GM18520 (cell line): ENCODE measurements around the gene CEP85.
"Not testable (repeated sequence)": the region's sequence is repeated elsewhere in the genome, so short reads cannot be mapped to it uniquely, and the experiment has no call there.

Experiments used
- ATAC-seq: cut with Tn5 transposase; IDR thresholded peaks from one replicate; pipeline ENCODE4 v1.9.1; 2021; ENCODE audit not compliant: unreplicated experiment

CEP85 gene

GRCh38 chr1:26224606-26225005 is 9.4 kb upstream of the CEP85 start:
- ATAC-seq = no peak

GRCh38 chr1:26225033-26225831 is 8.8 kb upstream of the CEP85 start:
- ATAC-seq = no peak

- ATAC-seq = not testable (repeated sequence)
These were observed 3.3 kb upstream of the CEP85 start for GRCh38 chr1:26230682-26231081.

- no peak for ATAC-seq
These were observed 807 bp downstream of the CEP85 start for GRCh38 chr1:26234644-26235370.

GRCh38 chr1:26237230-26237966 is 3.4 kb downstream of the CEP85 start:
- no peak for ATAC-seq

- no peak for ATAC-seq
These were observed 5.9 kb downstream of the CEP85 start for GRCh38 chr1:26239936-26240335.

- no peak for ATAC-seq
These were observed 18.7 kb downstream of the CEP85 start for GRCh38 chr1:26252718-26253117.

GRCh38 chr1:26254404-26254803 is 20.4 kb downstream of the CEP85 start:
- ATAC-seq = no peak

GRCh38 chr1:26257222-26257621 is 23.2 kb downstream of the CEP85 start:
- ATAC-seq = no peak

- no peak for ATAC-seq
These were observed 25.0 kb downstream of the CEP85 start for GRCh38 chr1:26259005-26259404.

GRCh38 chr1:26259578-26259977 is 25.6 kb downstream of the CEP85 start:
- no peak for ATAC-seq

- ATAC-seq = no peak
These were observed 29.2 kb downstream of the CEP85 start for GRCh38 chr1:26263212-26263611.

- ATAC-seq = no peak
These were observed 31.4 kb downstream of the CEP85 start for GRCh38 chr1:26265405-26265804.

GRCh38 chr1:26268290-26269197 is 34.5 kb downstream of the CEP85 start:
- ATAC-seq = no peak

GRCh38 chr1:26269198-26269550 is 35.2 kb downstream of the CEP85 start:
- no peak for ATAC-seq

GRCh38 chr1:26274801-26275425 is 40.9 kb downstream of the CEP85 start:
- ATAC-seq = no peak

GRCh38 chr1:26275580-26276431 is 41.8 kb downstream of the CEP85 start:
- ATAC-seq = no peak

- no peak for ATAC-seq
These were observed 42.4 kb downstream of the CEP85 start for GRCh38 chr1:26276432-26276838.

GRCh38 chr1:26277261-26277661 is 43.3 kb downstream of the CEP85 start:
- no peak for ATAC-seq
